ENCODE measurements around the gene CEP135.

The CEP135 gene

GRCh38 chr4:55904576-55904975, 44.2 kb upstream of the CEP135 start:
- H3F3A ChIP-seq (ENCODE audit: insufficient read depth, low read length) = no peaks in the 10 kb centered on the region
- no peak overlapping the region for H3K9ac ChIP-seq (ENCODE audit: low read length)
- H3K27me3 ChIP-seq (replicated peaks; ENCODE audit: insufficient read depth, low read length) = no peaks in the 10 kb centered on the region
- H3K4me1 ChIP-seq (ENCODE audit: low read length) = no peaks in the 10 kb centered on the region
- TF ChIP-seq EZH2phosphoT487 (IDR thresholded peaks at IDR 0.05; ENCODE audit: low read length) (no peak), EZH2 (optimal IDR thresholded peaks at IDR 0.05; ENCODE audit: low read depth, low read length) (no peak), CTCF (IDR thresholded peaks at IDR 0.05; ENCODE audit: low read length) (no peak)
- H3K9me3 ChIP-seq (replicated peaks; ENCODE audit: insufficient read depth, low read length) = no peaks in the 10 kb centered on the region
- no peaks in the 10 kb centered on the region for H4K20me1 ChIP-seq (ENCODE audit: insufficient read depth, low read length)
- H3K4me2 ChIP-seq (ENCODE audit: low read depth, low read length) = no peak overlapping the region
- no peaks in the 10 kb centered on the region for H3K9me2 ChIP-seq (replicated peaks; ENCODE audit: insufficient read depth, low read length)
- no peaks in the 10 kb centered on the region; the same call in 1 of the 2 replicates for H3K36me3 ChIP-seq (replicated peaks; ENCODE audit: insufficient read depth, low read length)
- H3K4me3 ChIP-seq (ENCODE audit: low read length) = no peak overlapping the region
- no peak for DNase-seq
- H2AFZ ChIP-seq (ENCODE audit: low read length) = no peak overlapping the region
- H3K79me2 ChIP-seq (ENCODE audit: low read length) = no peaks in the 10 kb centered on the region
- no peak overlapping the region for H3K27ac ChIP-seq (ENCODE audit: low read length)

- no peaks in the 10 kb centered on the region for H3F3A ChIP-seq (ENCODE audit: insufficient read depth, low read length)
- no peaks in the 10 kb centered on the region for H3K9me3 ChIP-seq (replicated peaks; ENCODE audit: insufficient read depth, low read length)
- no peaks in the 10 kb centered on the region for H3K4me1 ChIP-seq (ENCODE audit: low read length)
- no peaks in the 10 kb centered on the region for H3K79me2 ChIP-seq (ENCODE audit: low read length)
- DNase-seq = no peak
- no peaks in the 10 kb centered on the region for H4K20me1 ChIP-seq (ENCODE audit: insufficient read depth, low read length)
- TF ChIP-seq CTCF (IDR thresholded peaks at IDR 0.05; ENCODE audit: low read length) (no peak), EZH2 (optimal IDR thresholded peaks at IDR 0.05; ENCODE audit: low read depth, low read length) (no peak), EZH2phosphoT487 (IDR thresholded peaks at IDR 0.05; ENCODE audit: low read length) (no peak)
- no peaks in the 10 kb centered on the region for H3K36me3 ChIP-seq (replicated peaks; ENCODE audit: insufficient read depth, low read length)
- H3K27me3 ChIP-seq (replicated peaks; ENCODE audit: insufficient read depth, low read length) = no peaks in the 10 kb centered on the region
- no peak overlapping the region for H3K9ac ChIP-seq (ENCODE audit: low read length)
- no peak overlapping the region for H3K4me3 ChIP-seq (ENCODE audit: low read length)
- H3K4me2 ChIP-seq (ENCODE audit: low read depth, low read length) = no peak overlapping the region
- no peak overlapping the region for H2AFZ ChIP-seq (ENCODE audit: low read length)
- H3K27ac ChIP-seq (ENCODE audit: low read length) = no peak overlapping the region
- H3K9me2 ChIP-seq (replicated peaks; ENCODE audit: insufficient read depth, low read length) = no peaks in the 10 kb centered on the region
These were observed 42.4 kb upstream of the CEP135 start for GRCh38 chr4:55906323-55906722.

GRCh38 chr4:55906989-55907388, 41.8 kb upstream of the CEP135 start:
- Histone ChIP-seq H3K9me3 (replicated peaks; ENCODE audit: insufficient read depth, low read length) (no peaks in the 10 kb centered on the region), H3F3A (ENCODE audit: insufficient read depth, low read length) (no peaks in the 10 kb centered on the region), H3K79me2 (ENCODE audit: low read length) (no peaks in the 10 kb centered on the region), H3K36me3 (replicated peaks; ENCODE audit: insufficient read depth, low read length) (no peaks in the 10 kb centered on the region), H3K4me2 (ENCODE audit: low read depth, low read length) (peak overlapping the region; percentile 48), H3K9ac (ENCODE audit: low read length) (no peak overlapping the region), H3K4me1 (ENCODE audit: low read length) (no peaks in the 10 kb centered on the region), H3K4me3 (ENCODE audit: low read length) (no peak overlapping the region), H2AFZ (ENCODE audit: low read length) (no peak overlapping the region), H3K9me2 (replicated peaks; ENCODE audit: insufficient read depth, low read length) (no peaks in the 10 kb centered on the region), H4K20me1 (ENCODE audit: insufficient read depth, low read length) (no peaks in the 10 kb centered on the region), H3K27ac (ENCODE audit: low read length) (no peak overlapping the region), H3K27me3 (replicated peaks; ENCODE audit: insufficient read depth, low read length) (no peaks in the 10 kb centered on the region)
- TF ChIP-seq CTCF (IDR thresholded peaks at IDR 0.05; ENCODE audit: low read length) (no peak), EZH2phosphoT487 (IDR thresholded peaks at IDR 0.05; ENCODE audit: low read length) (no peak), EZH2 (optimal IDR thresholded peaks at IDR 0.05; ENCODE audit: low read depth, low read length) (no peak)
- no peak for DNase-seq
